ENCODE results near the gene PLEKHG5.
"Not testable (repeated sequence)": the region's sequence is repeated elsewhere in the genome, so short reads cannot be mapped to it uniquely, and the experiment has no call there.

DNA sequence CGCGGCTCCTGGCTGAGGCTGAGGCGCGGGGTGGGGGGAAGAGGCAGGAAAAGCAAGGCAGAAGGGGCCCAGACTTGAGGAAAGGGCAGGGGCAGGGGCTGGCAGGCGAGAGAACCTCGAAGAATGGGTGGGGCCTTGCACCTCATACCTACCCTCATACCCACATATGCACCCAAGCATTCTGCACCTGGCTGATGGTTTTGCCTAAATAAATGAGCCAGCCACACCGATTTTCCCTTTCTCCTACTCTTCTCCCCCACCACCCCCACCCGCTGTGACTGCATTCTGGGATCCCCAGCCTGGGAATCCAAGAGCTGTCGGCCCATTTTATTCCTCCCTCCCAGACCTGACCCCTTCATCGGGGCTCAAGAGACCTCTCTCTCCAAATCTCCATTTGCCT is 41.0 kb downstream of the PLEKHG5 start:
- not testable (repeated sequence) for TF ChIP-seq POLR2AphosphoS5 (IDR thresholded peaks at IDR 0.05; ENCODE audit: low read length); KDM1A (IDR thresholded peaks at IDR 0.05; ENCODE audit: borderline replicate concordance); CBFB (IDR thresholded peaks at IDR 0.05; ENCODE audit: low read depth); RAD21 (IDR thresholded peaks at IDR 0.05; ENCODE audit: insufficient read depth, low read depth, low read length); YBX1 (IDR thresholded peaks at IDR 0.05); MYB (IDR thresholded peaks at IDR 0.05; ENCODE audit: borderline replicate concordance, low read depth, low read length); MEF2A (IDR thresholded peaks at IDR 0.05; ENCODE audit: insufficient read depth, low read depth, low read length); POLR2A (IDR thresholded peaks at IDR 0.05; ENCODE audit: low read depth, low read length)
- TF ChIP-seq, protein P1, sequence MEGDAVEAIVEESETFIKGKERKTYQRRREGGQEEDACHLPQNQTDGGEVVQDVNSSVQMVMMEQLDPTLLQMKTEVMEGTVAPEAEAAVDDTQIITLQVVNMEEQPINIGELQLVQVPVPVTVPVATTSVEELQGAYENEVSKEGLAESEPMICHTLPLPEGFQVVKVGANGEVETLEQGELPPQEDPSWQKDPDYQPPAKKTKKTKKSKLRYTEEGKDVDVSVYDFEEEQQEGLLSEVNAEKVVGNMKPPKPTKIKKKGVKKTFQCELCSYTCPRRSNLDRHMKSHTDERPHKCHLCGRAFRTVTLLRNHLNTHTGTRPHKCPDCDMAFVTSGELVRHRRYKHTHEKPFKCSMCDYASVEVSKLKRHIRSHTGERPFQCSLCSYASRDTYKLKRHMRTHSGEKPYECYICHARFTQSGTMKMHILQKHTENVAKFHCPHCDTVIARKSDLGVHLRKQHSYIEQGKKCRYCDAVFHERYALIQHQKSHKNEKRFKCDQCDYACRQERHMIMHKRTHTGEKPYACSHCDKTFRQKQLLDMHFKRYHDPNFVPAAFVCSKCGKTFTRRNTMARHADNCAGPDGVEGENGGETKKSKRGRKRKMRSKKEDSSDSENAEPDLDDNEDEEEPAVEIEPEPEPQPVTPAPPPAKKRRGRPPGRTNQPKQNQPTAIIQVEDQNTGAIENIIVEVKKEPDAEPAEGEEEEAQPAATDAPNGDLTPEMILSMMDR (IDR thresholded peaks at IDR 0.05 in 2 of 3, conservative IDR thresholded peaks at IDR 0.05 in 1 of 3; ENCODE audit: control insufficient read depth in 2 of 3, extremely low read depth in 1 of 3, insufficient read depth in 1 of 3, low read depth in 3 of 3, low read length in 3 of 3): not testable (repeated sequence)

Data from GM12878 (cell line).